ENCODE measurements around the gene SFT2D1.
"Not testable (repeated sequence)": the region's sequence is repeated elsewhere in the genome, so short reads cannot be mapped to it uniquely, and the experiment has no call there.

Gene SFT2D1

DNA sequence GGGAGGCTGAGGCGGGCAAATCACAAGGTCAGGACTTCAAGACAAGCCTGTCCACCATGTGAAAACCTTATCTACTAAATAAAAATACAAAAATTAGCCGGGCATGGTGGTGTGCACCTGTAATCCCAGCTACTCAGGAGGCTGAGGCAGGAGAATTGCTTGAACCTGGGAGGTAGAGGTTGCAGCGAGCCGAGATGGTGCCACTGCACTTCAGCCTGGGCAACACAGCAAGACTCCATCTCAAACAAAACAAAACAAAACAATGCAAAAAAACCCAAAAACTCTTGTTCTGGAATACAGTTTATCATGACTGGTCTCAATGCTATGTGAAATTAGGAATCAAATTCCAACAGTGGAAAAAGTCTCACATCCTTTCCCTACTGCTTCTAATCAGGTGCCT lies 20.1 kb upstream of the SFT2D1 start:
- not testable (repeated sequence) for DNase-seq (ENCODE audit: low read depth)

DNA sequence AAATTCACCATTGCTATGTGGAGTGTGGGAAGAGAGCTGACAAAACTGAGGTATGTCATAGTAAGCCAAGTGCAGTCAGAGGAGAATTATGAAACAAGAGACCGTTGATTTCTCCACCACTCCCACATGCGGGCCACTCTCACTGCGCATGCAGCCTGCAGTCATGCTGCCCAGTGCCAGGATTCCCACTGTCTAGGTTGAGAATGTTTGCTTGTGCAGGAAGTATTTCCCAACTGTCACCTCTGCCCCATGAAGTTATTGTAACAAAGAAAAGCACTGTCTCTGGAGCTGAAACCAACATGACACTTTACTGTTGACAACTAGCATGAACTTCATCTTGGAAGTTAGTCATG lies 18.7 kb upstream of the SFT2D1 start:
- DNase-seq (ENCODE audit: low read depth) = no peak

DNA sequence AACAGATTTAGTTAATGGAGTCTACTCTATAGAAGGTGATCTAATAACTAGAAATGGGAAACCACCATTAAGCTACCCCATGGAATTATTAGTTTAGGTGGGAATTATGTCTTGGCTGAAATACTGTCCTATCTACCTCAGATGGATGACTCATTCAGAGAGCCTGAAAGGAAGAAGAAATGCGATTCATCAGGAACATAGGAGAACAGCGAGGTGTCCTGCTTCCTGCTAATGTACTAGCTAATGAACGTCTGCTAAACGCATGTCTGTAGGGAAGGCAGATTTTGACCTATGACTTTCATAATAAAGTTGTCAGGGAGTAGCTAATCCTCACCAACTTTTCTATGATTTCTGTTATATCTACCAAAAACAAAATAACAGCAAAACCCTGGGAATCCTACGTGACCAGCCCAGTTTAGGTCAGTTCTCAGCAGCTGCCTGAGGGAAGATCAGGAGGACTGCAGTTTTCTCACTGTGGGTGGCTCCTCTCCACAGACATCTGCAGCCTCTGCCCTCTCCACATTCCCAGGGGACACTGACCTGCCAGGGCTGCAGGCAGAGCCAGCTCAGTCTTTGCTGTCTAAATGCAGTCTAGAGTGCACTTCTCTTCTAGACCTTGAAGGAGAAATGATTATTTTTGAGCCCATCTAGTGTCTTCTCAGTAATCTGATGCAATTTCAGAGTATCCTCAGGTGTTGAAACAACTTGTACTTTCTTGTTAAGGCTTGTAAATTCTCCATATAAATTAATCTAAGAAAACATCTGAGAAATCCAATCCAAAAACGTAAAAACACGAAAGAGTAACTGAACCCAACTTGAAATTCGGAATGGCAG lies 18.1 kb upstream of the SFT2D1 start:
- DNase-seq (ENCODE audit: low read depth) = no peak

DNA sequence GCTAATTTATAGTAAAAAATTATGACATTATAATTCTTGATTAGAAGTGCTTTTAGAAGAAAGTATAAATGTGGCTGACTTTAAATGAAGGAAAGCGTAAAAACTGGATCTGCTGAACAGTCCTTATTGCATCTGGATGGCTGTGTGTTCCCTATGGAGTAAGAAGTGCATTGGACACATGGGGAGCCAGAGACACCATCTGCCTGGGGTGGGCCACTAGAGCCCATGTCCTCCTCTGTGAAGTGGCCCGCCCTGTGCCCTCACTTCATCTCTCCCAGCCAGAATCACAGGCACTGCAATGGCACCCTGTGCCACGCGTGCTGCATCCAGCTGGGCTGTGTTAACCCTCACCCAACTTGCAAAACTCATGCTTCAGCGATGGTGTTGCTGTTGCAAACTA lies 13.2 kb upstream of the SFT2D1 start:
- DNase-seq (ENCODE audit: low read depth) = no peak

DNA sequence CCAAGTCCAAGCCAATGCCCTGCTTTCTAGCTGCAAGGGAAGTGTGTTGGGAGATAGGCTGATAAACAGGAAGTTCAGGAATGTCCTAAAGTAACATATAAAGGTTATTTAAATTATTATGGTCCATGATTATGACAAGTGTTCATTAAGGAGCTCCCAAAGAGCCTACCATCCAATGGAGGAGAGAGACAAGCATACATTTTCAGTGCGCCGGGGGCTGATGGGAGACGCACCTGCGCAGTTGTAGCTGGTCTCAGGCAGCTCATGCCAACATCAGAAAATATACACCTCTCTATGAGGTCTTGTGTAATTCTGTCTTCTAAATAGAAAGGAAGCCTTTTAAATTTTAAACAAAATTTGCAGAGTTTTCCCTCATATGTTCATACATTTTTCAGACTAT lies 12.6 kb upstream of the SFT2D1 start:
- no peak for DNase-seq (ENCODE audit: low read depth)

DNA sequence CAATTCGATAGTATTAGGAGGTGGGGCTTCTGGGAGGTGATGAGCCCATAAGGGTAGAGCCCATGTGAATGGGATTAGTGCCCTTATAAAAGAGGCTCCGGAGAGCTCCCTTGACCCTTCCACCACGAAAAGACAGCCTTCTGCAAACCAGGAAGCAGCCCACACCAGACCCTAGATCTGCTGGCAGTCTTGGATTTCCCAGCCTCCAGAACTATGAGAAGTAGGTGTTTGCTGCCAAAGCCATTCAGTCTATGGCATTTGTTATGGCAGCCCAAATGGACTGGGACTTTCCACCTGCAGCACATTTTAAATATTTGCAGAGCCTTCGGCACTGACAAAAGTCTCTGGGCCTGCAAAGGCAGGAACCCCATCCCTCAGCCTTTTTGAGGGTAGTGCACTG lies 11.8 kb upstream of the SFT2D1 start:
- no peak for DNase-seq (ENCODE audit: low read depth)

DNA sequence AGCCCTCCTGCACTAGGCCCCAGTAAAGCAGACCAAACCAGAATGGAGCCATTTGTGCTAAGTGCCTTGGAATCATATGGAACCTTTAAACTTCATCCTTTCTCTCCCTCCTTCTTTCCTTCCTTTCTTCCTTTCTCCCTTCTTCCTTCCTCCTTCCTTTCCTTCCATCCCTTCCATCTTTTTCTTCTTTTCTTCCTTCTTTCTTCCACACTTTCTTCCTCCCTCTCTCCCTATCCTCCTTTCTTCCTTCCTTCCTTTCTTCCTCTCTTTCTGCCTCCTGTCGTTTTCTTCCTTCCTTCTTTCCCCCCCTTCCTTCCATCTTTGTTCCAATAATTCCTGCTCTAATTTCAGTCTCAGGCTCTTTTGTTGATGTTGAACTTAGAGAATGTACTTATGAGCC lies 11.2 kb upstream of the SFT2D1 start:
- no peak for DNase-seq (ENCODE audit: low read depth)

DNA sequence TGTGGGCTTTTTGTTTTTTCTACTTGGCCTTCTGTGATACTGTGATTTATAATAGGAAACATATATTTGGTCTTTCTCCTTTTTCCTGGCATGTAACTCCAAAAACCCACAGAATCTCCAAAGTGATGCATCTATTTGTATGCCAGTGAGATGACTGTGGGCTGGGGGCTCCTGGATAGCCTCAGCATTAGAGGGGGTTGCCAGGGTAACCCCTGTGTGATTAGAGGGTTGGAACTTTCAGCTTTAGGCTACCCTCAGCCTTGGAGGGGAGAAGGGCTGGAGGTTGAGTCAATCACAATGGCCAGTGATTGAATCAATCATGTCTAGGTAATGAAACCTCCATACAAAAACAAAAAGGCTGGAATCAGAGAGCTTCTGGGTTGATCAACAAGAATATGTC lies 10.6 kb upstream of the SFT2D1 start:
- no peak for DNase-seq (ENCODE audit: low read depth)

DNA sequence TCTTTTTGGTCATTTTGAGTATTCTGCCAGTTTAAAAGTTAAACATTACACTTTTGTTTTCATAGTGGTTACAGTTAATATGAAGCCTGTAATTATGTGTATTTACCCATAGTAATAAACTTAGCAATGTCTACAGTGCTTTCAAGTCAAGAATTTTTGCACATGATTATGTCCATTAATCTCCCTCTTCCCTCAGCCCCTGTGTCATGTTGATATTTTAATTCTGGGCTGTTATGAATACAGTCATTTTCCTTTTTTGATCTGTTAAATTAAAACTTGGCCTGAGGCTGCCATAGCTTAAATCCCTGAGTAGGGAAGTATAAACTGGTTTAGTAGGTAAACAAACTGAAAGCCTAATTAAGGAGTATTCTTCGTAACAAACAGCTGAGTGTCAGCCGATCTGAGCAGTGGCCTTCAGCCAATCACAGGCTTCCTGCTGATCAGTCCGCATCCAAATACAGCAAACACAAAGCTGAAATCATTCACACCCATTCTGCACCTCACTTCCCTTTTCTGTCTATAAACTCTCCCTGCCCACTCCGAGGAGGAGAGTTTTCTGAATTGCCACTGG lies 9.5 kb upstream of the SFT2D1 start:
- DNase-seq (ENCODE audit: low read depth) = no peak

DNA sequence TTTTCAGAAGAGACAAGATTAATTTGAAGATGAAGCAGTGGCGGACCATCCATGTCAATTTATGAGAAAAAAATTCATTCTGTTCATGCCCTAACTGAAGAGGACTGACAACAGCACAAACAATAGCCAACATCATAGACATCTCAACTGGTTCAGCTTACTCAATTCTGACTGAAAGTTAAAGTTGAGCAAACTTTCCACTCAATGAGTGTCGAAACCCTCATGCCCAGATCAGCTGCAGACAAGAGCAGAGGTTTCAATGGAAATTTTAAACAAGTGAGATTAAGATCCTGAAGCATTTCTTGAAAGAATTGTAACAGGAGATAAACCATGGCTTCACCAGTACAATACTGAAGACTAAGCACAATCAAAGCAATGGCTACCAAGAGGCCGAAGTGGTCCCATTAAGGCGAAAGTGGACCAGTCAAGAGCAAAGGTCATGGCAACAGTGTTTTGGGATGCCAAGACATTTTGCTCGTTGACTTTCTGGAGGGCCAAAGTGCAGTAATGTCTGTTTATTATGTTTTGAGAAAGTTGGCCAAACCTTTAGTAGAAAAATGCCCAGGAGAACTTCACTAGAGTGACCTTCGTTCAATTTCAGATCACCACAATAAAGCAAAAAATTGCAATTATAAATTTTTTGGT lies 6.1 kb upstream of the SFT2D1 start:
- DNase-seq (ENCODE audit: low read depth) = no peak

DNA sequence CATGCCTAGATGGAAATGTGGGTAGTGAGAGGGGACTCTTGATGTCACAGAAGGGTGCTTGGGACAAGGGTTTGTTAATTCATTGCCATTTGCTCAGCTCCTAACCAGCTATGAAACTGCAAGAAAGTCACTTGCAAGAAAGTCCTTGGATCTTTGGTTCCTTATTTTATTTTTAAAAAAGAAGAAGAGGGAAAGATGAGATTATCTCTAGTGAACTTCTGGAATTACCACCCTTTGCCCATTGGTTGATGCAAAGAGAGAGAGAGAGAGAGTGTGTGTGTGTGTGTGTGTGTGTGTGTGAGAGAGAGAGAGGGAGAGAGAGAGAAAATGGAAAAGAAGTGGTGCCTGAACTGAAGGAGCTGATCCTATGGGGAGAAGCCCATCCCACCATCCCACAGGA lies 4.6 kb upstream of the SFT2D1 start:
- DNase-seq (ENCODE audit: low read depth) = no peak

DNA sequence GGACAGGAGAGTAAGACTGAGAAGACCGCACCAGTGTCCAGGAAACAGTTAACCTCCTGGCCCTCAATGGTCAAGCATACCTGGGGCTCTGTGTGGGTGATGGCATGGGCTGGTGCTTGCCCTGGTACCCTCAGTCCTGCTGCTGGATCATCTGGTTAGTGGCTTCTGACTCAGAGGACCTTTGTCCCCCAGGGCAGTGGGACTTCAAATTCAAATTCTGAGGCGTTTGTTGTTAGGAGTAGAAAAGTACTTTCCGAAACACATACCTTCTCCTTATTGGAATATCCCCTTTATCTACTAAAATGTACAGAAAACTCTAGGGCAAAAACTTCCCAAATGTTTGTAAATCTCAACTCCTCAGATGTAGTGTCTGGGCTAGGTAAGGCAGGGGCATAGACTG lies 4.1 kb upstream of the SFT2D1 start:
- no peak for DNase-seq (ENCODE audit: low read depth)

DNA sequence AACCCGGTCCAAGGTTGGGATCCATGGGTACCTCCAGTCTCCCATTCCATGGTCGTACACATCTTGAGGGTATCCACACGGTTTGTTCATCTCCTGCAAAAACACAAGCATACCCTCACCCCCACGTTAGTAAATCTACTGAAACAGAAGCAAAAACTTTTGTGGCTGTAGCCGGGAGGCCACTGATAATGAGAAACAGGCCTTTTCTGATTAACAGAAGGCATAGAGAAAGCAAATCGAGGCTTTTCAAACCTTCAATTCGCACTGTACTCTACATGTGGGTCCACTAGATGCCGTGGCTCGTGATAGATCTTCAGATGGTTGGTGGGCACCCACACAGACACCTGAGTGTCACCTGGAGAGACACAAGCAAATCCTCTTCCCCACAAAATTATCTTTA lies 3.3 kb upstream of the SFT2D1 start:
- not testable (repeated sequence) for DNase-seq (ENCODE audit: low read depth)

DNA sequence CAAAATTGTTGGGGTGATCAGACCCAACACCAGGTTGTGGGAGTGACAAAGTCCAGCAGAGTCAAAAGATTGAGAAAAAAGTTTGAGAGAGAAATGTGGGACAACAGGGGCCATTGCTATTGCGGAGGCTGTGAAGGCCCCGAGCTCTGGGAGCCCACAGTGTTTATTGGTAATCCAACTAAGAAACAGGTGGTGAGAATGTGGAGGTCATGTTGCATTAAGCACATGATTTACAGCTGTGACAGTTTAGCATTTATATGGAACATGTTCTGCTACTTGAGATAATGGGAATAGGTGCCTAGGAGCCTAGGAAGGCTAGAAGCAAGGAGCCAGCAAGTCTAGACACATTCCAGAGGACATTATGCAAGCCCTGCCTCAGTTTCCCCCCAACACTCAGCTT lies 2.6 kb upstream of the SFT2D1 start:
- not testable (repeated sequence) for DNase-seq (ENCODE audit: low read depth)

DNA sequence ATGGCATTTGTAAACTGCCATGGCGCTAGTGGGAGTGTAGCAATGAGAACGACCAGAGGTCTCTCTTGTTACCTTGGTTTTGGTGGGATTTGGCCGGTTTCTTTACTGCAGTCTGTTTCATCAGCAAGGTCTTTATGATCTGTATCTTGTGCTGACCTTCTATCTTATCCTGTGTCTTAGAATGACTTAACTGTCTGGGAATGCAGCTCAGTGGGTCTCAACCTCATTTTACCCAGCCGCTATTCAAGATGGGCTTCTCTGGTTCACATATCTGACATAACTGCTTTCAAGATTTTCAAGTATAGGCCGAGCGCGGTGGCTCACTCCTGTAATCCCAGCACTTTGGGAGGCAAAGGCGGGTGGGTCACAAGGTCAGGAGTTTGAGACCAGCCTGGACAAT lies 1.9 kb upstream of the SFT2D1 start:
- no peak for DNase-seq (ENCODE audit: low read depth)

DNA sequence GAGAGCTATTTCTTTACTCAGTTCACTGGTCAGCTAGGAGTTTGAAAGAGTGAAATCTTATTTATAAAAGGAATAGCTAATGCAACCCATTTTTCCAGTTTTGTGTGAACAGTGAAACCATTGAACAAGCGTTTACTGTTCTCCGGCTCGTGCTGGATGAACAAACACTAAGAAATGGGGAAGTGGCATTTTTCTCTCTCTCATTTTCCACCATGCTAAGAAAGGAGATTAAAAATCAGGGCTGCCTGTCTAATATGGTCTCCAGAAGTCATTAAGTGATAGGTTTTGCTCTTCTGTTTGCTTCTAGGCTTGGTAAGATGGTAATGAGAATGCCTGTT lies 774 bp upstream of the SFT2D1 start:
- no peak for DNase-seq (ENCODE audit: low read depth)

DNA sequence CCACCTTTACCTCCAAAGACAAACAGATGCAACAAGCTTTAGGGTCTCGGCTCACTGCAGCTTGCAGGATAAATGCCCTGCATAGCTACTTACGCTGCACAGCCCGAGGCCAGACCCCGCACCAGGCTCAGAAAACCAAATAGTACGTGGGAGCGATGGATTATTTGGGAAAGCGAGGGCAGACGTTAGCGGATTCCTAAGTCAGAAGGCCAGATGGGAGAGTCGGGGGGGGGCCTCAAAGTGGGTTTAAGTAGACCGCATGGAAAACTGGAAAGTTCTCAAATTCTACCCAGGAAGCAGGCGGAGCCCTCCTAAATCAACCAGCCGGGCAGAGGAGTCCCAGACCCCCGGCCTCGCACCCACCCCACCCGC lies 382 bp downstream of the SFT2D1 start:
- no peak for DNase-seq (ENCODE audit: low read depth)

DNA sequence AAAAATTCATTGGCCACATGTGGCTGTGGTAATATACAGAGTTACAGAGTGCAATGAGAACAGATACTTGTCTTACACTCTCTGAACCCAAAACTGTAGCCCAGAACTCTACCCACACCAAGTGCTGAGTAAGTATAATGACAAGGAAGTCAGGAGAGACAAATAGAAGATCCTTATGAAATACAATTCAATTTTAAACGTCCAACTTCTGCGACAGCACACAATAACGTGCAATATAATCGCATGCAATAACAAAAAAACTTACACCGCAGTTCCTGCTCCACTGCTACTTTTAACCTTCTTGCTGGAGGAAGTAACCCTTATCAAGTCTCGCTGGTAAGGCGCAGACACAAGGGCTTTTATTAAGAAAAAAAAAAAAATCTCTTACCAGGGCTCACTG lies 881 bp downstream of the SFT2D1 start:
- no peak for DNase-seq (ENCODE audit: low read depth)

DNA sequence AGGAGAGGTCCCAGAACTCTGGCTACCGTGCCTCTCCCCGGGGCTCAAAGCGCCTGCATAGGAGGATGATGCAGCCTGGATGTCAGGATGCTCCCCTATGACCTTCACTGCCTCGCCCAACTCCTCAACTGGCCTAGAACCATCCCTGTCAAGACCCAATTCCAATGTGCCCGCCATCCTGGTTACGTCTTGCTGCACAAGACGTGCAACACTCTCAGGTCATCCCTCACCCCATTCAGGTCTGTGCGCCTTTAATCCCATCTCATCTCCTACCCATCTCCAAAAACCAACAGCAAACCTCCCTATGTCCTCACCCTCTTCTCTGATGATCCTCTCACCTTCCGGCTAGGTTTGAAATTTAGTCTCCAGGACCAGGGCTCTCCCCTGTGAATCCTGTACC lies 3.5 kb downstream of the SFT2D1 start:
- no peak for DNase-seq (ENCODE audit: low read depth)

DNA sequence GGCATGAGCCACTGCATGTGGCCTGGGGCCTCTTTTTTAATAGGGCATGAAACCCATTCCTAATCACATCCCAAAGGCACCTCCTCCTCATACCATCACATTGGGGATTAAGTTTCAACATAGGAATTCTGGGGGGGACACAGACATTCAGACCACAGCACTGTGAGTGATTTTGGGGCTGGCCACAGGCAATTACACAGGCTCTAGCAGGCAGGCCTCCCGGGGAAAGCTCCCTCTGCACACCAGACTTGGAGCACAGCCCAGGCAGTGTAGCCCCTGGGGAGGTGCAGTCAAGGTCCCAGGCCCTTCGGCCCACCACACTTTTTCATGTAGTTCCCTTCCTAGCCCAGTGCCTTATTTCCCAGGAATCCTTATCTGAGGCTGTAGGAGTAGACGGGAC lies 5.5 kb downstream of the SFT2D1 start:
- no peak for DNase-seq (ENCODE audit: low read depth)

DNA sequence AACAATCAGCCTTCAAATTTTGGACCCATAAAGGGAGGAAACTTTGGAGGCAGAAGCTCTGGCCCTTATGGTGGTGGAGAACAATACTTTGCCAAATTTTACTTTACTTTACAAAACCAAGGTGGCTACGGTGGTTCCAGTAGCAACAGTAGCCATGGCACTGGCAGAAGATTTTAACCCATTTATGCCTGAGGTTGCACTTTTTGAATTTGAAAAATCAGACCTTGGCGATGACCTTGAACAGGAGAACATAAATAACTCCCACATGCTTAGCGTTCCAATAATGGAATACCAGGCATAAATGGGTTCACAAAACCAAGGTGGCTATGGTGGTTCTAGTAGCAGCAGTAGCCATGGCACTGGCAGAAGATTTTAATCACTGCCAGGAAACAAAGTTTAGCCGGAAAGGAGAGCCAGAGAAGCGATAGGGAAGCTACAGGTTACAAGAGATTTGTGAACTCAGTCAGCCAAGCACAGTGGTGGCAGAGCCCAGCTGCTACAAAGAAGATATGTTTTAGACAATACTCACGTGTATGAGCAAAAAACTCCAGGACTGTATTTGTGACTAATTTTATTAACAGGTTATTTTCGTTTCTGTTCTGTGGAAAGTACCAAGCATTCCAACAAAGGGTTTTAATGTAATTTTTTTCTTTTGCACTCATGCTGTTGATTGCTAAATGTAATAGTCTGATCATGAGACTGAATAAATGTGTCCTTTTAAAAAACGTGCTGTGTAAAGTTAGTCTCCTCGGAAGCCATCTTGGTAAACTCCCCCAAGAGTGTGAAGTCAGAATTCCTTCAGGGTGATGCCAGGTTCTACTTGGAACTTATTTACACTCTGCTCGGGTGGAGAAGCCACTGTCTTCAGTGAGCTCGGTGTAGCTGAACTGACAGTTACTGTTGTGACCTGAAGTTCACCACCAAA lies 6.7 kb downstream of the SFT2D1 start:
- DNase-seq (ENCODE audit: low read depth) = no peak

DNA sequence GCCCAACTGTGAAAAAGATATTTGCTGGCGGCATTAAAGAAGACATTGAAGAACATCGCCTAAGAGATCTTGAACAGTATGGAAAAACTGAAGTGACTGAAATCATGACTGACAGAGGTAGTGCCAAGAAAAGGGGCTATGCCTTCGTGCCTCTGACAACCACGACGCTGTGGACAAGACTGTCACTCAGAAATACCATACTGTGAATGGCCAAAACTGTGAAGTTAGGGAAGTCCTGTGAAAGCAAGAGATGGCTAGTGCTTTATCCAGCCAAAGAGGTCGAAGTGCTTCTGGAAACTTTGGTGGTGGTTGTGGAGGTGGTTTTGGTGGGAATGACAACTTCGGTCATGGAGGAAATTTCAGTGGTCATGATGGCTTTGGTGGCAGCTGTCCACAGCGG lies 7.5 kb downstream of the SFT2D1 start:
- no peak for DNase-seq (ENCODE audit: low read depth)
